Heart right ventricle (tissue), 16 donors: ENCODE results near the gene NFU1. TPM values are rescaled to one million over a fixed set of nuclear protein-coding genes. Genes with fewer than 3 reads are reported as not detected.
"Not testable (repeated sequence)": the region's sequence is repeated elsewhere in the genome, so short reads cannot be mapped to it uniquely, and the experiment has no call there.

Source experiments
- ATAC-seq, 8 donors: fragments of 200-7000 bp; cut with Tn5 transposase; one replicate each; pipeline ENCODE4 v1.9.1; 2020; ENCODE audit warnings: mild to moderate bottlenecking in 8 of 8, moderate library complexity in 8 of 8, moderate number of reproducible peaks in 1 of 8
- DNase-seq, 2 donors: peaks; one replicate each; pipeline ENCODE4 v3.0.0-alpha.2; 2020
- H3K27ac ChIP-seq, 10 donors: fragments of 200-600 bp; sonication (generic) in 2 of 10; one replicate each; pipeline versions ENCODE4 v1.5.0 to v1.8.0; 2020 to 2022; ENCODE audit warnings: mild to moderate bottlenecking in 3 of 10
- H3K27me3 ChIP-seq, 7 donors: fragments of 200-600 bp; one replicate each; pipeline ENCODE4 v1.8.0; 2021 to 2022; ENCODE audit warnings: mild to moderate bottlenecking in 2 of 7
- H3K36me3 ChIP-seq, 9 donors: fragments of 200-600 bp; sonication (generic) in 1 of 9; one replicate each; pipeline versions ENCODE4 v1.5.0 to v1.8.0; 2020 to 2022; ENCODE audit warnings: mild to moderate bottlenecking in 2 of 9
- H3K4me1 ChIP-seq, 9 donors: fragments of 200-600 bp; sonication (generic) in 1 of 9; one replicate each; pipeline versions ENCODE4 v1.5.0 to v1.8.0; 2020 to 2022; ENCODE audit warnings: mild to moderate bottlenecking in 4 of 9
- H3K4me3 ChIP-seq, 10 donors: fragments of 200-600 bp; sonication (generic) in 2 of 10; one replicate each; pipeline versions ENCODE4 v1.5.0 to v1.8.0; 2020 to 2022; ENCODE audit warnings: mild to moderate bottlenecking in 7 of 10, moderate library complexity in 2 of 10
- H3K9me3 ChIP-seq, 11 donors: fragments of 200-600 bp in 10 of 11; sonication (generic) in 2 of 11; one replicate each; pipeline versions ENCODE4 v1.5.0 to v1.8.0; 2013 to 2022; ENCODE audit warnings: mild to moderate bottlenecking in 2 of 11, control low read depth in 1 of 11, moderate library complexity in 1 of 11
- WGBS, 2 donors: extraction: QIAGEN DNeasy Blood & Tissue Kit; methylation state at CpG; one replicate each; pipeline ENCODE4 v1.1.7; 2013; ENCODE audit warnings: inconsistent platforms in 1 of 2; 5-methylcytosine and 5-hydroxymethylcytosine counted together
- intact Hi-C, 10 donors: fragments of 100-400 bp; cut with DNase I; formaldehyde crosslinking; loops; one replicate each; pipeline versions ENCODE4 v1.11.1 to v1.14.2; 2022
- polyA plus RNA-seq, 2 donors: library from polyadenylated mRNA; stranded (reverse); fragments of 200-250 nt; gene quantifications; one replicate each; pipeline ENCODE4 v1.2.3, GENCODE V29; 2013
- total RNA-seq, 10 donors: library from RNA; stranded (reverse); fragmentation: NEBNext Ultra II Directional in 3 of 10; extraction: Animal tissue kit (Norgen Biotek cat#: 25700) in 3 of 10; gene quantifications; one replicate each; pipeline versions ENCODE4 v1.2.1 to v1.2.4, GENCODE V29; 2021 to 2023
- TF ChIP-seq, protein P1 (sequence below), 9 donors: fragments of 200-600 bp; sonication (generic) in 2 of 9; IDR thresholded peaks; one replicate each; pipeline versions ENCODE4 v1.5.0 to v1.8.0; 2021 to 2022; ENCODE audit warnings: antibody characterized with exemption in 9 of 9, mild to moderate bottlenecking in 5 of 9, moderate library complexity in 1 of 9
- donor health status: Arrhythmogenic right ventricular cardiomyopathy.
- donor health status: ischemic (EF 13 %, LVEDD 7.1; RV severe dilation, severe dysfunction).
- donor health status: healthy with polysubstance abuse.
- donor health status: DM: no; HTN: yes; CAD: no.
- donor health status: DM: no; HTN: no; CAD: no.
- donor health status: ischemic (EF 25% LVEDD 6.9; RV normal size, moderate dysfunction).
- donor health status: ischemic (EF 25% LVEDD 5.7; RV mildly dilated, moderate dysfunction).
- donor health status: healthy.
- donor health status: DM: yes; HTN: yes; CAD: no.
- donor health status: Ischemic cardiomyopathy.
- donor health status: ischemic (EF 35%, LVEDD 5.7; RV mildly dilated, moderate dysfunction).
- donor health status: nonischemic (EF 11% LVEDD 7.7; RV severe dilation, severe dysfunction).
- donor health status: DM: yes; HTN: yes; CAD: no.
- donor health status: PGD.
- donor health status: ischemic (EF 29% LVEDD 5.4; RV normal size, mild dysfunction).
- donor health status: nonischemic (EF 23%, LVEDD 6.1; RV moderate dilation, normal function).

Gene NFU1
- total and polyA plus RNA-seq, 12 donors: 72.0 to 148 (median 120) TPM

DNA sequence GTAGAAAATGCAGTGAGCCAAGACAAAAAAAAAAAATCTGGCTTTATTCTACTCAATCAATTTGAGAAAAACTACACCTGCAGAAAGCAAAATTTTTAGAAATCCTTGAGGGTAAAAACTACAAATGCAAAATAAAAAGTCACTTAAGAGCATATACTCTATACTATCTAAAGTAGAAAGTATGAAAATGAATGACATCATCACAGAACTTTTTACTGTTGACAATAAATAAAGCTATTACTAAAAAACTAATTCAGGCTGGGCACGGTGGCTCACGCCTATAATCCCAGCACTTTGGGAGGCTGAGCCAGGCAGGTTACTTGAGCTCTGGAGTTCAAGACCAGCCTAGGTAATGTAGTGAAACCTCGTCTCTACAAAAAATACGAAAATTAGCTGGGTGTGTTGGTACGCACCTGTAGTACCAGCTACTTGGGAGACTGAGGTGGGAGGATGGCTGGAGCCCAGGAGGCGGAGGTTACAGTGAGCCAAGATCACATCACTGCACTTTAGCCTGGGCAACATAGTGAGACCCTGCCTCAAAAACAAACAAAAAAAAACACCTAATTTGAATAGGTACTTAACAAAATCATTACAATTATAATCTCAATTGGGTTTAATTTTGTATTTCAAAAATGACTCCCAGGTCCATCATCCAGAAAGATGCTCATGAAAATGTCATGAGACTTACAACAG is 7.6 kb downstream of the NFU1 start:
- peaks cover 0 to 14% (median 4%) of the 10 kb centered on the region in 9 donors for H3K4me1 ChIP-seq
- intact Hi-C loops: no loop called here
- H3K27ac ChIP-seq: peak overlapping the region in 1 of 10 donors; percentile 13
- no peaks in the 10 kb centered on the region for H3K27me3 ChIP-seq
- ATAC-seq (no peak), DNase-seq (no peak)
- H3K4me3 ChIP-seq: no peak overlapping the region
- 92 to 96% methylated on average over 6 of the region's 6 CpGs for WGBS, 2 donors
- TF ChIP-seq, protein P1, sequence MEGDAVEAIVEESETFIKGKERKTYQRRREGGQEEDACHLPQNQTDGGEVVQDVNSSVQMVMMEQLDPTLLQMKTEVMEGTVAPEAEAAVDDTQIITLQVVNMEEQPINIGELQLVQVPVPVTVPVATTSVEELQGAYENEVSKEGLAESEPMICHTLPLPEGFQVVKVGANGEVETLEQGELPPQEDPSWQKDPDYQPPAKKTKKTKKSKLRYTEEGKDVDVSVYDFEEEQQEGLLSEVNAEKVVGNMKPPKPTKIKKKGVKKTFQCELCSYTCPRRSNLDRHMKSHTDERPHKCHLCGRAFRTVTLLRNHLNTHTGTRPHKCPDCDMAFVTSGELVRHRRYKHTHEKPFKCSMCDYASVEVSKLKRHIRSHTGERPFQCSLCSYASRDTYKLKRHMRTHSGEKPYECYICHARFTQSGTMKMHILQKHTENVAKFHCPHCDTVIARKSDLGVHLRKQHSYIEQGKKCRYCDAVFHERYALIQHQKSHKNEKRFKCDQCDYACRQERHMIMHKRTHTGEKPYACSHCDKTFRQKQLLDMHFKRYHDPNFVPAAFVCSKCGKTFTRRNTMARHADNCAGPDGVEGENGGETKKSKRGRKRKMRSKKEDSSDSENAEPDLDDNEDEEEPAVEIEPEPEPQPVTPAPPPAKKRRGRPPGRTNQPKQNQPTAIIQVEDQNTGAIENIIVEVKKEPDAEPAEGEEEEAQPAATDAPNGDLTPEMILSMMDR (IDR thresholded peaks at IDR 0.05): no peak
- H3K36me3 ChIP-seq: peaks cover 0 to 75% (median 54%) of the 10 kb centered on the region in 9 donors
- H3K9me3 ChIP-seq: no peaks in the 10 kb centered on the region

- intact Hi-C loops: no loop called here
- DNase-seq (no peak), ATAC-seq (no peak)
- 92 to 94% methylated on average over 2 of the region's 2 CpGs for WGBS, 2 donors
- no peaks in the 10 kb centered on the region for H3K27me3 ChIP-seq
- H3K27ac ChIP-seq: peak overlapping the region in 4 of 10 donors; percentile 13 to 32 (median 18)
- no peaks in the 10 kb centered on the region for H3K9me3 ChIP-seq
- H3K36me3 ChIP-seq: peaks cover 0 to 77% (median 54%) of the 10 kb centered on the region in 9 donors
- TF ChIP-seq, protein P1 (IDR thresholded peaks at IDR 0.05): no peak
- H3K4me1 ChIP-seq: peaks cover 0 to 20% (median 5%) of the 10 kb centered on the region in 9 donors
- no peak overlapping the region for H3K4me3 ChIP-seq
These were observed 8.3 kb downstream of the NFU1 start for GRCh38 chr2:69428981-69429380.

DNA sequence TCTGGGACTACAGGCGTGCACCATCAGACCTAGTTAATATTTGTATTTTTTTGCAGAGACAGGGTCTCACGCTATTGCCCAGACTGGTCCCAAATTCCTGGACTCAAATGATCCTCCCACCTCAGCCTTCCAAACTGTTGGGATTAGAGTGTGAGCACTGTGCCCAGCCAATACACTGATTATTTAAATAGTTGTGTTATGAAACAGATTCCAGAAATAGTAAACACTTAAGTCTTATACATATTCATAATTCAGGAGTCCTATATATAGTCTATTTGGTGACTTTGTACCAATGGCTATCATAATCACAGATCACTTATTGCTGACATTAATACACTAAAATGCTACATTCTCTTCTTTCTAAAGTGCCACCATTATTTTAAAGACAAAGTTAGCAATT is 12.8 kb downstream of the NFU1 start:
- ATAC-seq (peak; percentile 29 to 79 (median 73)), DNase-seq (no peak)
- Histone ChIP-seq H3K36me3 (peaks cover 0 to 95% (median 43%) of the 10 kb centered on the region in 9 donors), H3K9me3 (no peaks in the 10 kb centered on the region), H3K27ac (peak overlapping the region in 4 of 10 donors; percentile 27 to 66 (median 40)), H3K4me1 (peaks cover 0 to 31% (median 5%) of the 10 kb centered on the region in 9 donors), H3K27me3 (no peaks in the 10 kb centered on the region), H3K4me3 (no peak overlapping the region)
- intact Hi-C loops: no loop called here
- TF ChIP-seq, protein P1 (IDR thresholded peaks at IDR 0.05): no peak
- WGBS, 2 donors: 82% methylated on average over 2 of the region's 2 CpGs

GRCh38 chr2:69422198-69422597 is 15.0 kb downstream of the NFU1 start:
- intact Hi-C loops: no loop called here
- no peak for ATAC-seq

DNA sequence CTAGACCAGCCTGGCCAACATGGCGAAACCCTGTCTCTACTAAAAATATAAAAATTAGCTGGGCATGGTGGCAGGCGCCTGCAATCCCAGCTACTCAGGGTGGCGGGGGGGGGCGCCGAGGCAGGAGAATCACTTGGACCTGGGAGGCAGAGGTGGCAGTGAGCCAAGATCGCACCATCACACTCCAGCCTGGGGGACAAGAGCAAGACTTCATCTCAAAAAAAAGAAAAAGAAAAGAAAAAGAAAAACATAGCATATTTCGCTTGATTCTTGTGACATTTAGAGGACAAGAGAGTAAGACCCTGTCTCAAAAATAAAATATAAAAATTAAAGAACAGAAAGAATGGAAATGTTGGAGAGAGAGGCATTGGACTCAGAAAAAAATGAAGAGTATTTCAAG is 18.1 kb downstream of the NFU1 start:
- Histone ChIP-seq H3K4me1 (peaks cover 0 to 13% (median 0%) of the 10 kb centered on the region in 9 donors), H3K36me3 (peaks cover 0 to 97% (median 41%) of the 10 kb centered on the region in 9 donors)
- H3K27ac ChIP-seq, intact Hi-C loops, DNase-seq, H3K27me3 ChIP-seq, ATAC-seq, H3K4me3 ChIP-seq, H3K9me3 ChIP-seq: not testable (repeated sequence)
- WGBS, 2 donors: 85 to 88% methylated on average over 7 of the region's 7 CpGs

More at GRCh38 chr2:69422198-69422597, 15.0 kb downstream of the NFU1 start:
- Histone ChIP-seq H3K27ac (peak overlapping the region in 1 of 10 donors; percentile 37), H3K4me1 (peaks cover 0 to 22% (median 5%) of the 10 kb centered on the region in 9 donors), H3K4me3 (no peak overlapping the region), H3K9me3 (no peaks in the 10 kb centered on the region), H3K36me3 (peaks cover 0 to 95% (median 46%) of the 10 kb centered on the region in 9 donors), H3K27me3 (no peaks in the 10 kb centered on the region)
- no peak for DNase-seq
- TF ChIP-seq, protein P1 (IDR thresholded peaks at IDR 0.05): no peak
